NCI-H2107 (cell line): Measurements from ENCODE around the gene ARHGEF12.

ENCODE experiments used
- DNase-seq: peaks from one replicate; lab custom pipeline; 2025; lab: John Stamatoyannopoulos, UW

ARHGEF12 gene

DNA sequence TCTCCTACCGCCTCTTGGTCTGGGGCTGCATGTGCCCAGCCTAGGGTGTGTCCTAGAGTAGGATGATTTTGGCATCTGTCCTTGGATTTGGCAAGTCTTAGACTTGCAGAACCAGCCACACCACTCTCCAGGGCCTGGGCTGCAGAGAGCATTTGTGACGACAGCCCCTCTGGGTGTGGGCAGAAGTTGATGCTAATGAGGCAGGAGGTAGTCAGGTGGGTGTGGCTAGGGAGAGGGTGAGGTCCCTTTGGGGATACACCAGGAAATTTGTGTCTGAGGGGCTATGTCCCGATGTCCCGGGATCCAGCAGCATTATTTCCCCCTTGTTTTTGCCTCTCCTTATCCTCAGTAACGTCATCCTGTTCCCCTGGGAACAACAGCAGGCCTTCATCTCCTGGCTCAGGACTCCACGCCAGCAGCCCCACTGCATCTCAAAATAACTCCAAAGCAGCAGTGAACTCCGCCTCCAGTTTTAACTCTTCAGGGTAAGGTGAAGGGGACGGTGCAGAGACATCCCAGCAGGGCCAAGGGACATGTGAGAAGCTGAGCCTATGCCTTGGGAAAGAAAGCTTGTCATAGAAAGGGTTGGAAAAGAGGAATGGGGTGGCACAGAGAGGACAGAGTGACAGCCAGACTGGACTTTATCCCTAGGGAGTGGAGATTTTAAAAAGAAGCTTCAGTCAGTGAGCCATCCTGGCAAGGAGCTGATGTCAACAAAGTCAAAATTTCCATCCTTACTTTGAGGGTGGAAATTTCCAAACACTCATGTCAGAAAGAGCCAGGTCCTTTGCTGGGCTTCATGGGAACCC, 19.1 kb upstream of the ARHGEF12 start:
- DNase-seq, result no peak

DNA sequence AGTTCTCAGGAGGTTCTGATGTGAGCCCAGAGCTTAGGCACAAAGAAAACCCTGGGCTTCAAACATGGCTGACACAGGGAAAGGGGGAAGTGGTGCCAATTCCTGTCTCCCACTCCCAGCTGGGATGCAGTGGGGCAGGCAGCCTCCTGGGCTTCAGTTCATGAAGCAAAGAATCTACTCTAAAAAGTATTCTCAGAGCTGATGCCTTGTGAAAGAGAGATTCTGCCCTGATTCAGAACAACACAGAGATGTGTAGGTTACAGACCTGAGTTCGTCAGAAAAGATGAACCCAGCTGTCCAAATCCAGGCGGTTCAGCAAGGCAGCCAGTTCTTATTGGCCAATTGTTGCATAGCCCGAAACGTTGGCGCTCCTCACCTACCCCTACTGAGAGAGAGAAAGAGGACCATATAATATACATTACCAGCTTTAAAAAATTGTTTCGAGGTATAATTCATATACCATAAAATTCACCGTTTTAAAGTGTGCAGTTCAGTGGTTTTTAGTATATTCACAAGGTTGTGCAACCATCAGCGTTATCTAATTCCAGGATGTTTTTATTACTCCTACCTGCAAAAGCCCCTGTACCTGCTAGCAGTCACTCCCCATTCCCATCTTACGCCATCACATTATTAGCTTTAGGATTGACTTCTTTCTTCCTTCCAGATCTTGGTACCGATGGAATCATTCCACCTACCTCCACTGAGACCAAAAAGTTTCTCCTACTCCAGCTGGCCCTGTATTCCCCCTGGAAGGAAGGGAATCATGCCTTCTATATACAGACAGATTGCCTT, 18.3 kb upstream of the ARHGEF12 start:
- no peak for DNase-seq

DNA sequence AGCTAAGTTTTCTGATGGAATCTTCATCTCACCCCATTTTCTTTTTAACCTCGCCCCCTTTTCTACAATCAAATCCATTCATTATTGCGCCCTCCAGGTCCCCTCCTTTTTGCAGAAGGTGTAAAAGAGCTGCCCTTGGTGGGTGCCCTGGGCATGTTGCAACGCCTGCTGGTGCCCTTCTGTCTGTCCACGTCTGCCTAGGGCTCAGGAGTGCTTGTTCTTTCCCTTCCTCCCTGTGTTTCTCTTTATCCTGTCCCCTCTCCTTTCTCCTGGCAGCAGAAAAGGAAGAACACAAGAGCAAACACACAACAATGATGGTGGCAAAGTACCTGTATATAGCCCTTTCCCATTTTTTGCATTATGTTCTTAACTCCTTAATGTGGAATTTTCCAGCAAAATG, 17.3 kb upstream of the ARHGEF12 start:
- DNase-seq, result no peak

DNA sequence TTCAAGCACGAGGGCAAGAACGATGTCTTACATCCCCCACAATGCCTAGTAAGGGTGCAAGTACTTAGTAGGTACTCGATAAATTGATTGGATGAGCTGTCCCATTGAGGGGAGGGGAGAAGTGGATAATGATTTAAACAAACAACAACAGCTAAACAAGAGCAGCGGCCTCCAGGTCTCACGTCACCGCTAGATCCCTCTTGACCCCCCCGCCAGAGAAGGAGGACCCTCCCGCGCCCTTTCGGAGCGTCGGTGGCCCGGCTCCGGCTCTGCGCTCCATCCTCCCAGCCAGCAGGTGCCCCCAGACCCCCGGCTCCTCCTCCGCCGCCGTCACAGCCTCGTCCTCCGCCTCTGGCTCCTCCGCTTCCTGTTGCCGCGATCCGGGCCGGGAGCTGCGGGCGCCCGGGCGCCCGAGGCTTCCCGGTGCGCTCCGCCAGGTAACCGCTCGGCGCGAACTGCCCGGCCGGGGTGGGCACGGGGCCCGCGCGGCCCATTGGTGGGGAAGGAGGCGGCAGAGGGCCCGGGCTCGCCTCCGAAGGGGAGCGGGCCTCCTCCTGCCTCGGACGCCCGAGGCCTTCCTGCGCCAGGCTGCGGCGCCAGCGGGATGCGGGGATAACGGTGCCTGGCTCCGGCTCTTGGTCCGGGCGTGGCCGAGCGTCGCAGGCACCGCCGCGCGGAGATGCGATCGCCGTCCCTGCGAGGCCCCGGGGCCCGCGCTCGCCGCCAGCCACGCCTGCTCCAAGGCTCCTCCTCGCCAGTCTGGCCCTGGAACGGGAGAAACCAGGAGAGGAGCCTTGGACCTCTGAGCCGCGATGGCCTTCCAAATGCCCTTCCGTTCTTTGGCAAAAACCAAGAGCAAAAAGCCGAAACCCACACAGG, 11.0 kb upstream of the ARHGEF12 start, which contains the start of gene TLCD5:
TLCD5 (plus strand) TSS at position 368 of the 879 bp plus-strand sequence. CDS start 2,143 bp downstream, outside the sequence.
- no peak for DNase-seq

DNA sequence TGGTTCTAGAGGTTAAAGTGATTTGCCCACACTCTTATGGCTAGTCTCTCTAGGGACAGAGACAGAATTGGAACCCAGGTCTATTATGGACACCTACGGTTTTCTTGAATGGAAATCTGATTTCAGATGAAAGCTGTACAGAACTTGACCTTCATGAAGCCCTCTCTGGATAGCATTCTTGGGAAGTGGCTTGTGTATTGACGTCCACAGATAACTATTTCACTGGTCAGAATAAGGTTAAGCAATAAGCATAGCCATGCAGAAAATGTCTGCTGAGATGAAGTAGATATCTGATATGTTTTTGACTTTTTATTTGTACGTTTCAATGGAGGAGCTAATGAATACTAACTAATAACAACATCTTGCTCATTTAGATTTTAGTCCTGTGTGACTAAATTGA, 10.0 kb upstream of the ARHGEF12 start:
- DNase-seq, result no peak

DNA sequence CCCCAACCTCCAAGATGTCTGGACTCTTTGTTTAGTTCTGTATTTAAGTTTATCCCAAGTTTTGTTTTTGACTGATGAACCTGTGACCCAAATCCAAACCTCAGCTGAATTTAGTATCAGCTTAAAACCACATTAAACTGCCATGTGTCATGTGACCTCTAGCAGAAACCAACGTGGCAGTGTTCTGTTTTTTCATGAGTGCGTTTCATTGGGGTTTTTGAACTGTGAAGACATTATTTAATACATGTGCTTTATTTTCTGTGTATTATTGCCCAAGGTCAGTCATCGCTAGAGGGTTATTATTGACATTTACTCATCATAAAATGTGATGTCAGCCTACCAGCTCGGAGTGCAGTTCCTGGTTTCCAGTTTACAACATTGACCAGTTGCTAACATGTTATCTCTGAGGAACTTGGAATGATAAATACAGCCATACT, 9.3 kb upstream of the ARHGEF12 start:
- no peak for DNase-seq

DNA sequence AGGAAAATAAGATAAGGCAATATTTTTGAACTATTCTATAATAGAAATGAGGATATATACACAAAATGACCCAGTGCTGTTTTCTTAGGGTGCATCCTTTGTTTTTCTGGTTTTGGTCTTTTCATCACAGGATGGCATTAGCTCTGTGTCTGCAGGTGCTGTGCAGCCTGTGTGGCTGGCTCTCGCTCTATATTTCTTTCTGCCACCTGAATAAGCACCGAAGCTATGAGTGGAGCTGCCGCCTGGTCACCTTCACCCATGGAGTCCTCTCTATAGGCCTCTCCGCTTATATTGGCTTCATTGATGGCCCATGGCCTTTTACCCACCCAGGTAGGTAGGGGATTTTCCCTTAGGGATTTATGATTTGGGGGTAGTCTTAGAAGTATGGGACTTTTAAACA, 8.9 kb upstream of the ARHGEF12 start:
- no peak for DNase-seq

DNA sequence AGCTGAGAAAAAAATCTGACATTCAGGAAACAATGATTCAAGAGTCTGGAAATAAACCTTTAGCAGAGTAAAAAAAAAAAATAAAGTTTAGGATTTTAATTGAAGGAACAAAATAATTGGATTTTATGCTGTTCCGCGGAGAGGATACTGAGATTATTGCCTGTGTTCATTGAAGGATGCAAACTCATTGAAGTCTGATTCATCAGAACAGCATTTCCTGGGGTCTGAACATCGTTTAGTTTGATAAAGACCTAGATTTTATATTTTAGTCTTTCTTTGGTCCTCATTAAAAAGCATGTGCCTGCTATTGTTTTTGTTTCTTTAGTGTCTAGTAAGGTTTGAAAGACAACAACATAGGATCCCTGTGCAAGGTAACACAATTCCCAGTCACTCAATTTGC, 6.7 kb upstream of the ARHGEF12 start:
- no peak for DNase-seq

DNA sequence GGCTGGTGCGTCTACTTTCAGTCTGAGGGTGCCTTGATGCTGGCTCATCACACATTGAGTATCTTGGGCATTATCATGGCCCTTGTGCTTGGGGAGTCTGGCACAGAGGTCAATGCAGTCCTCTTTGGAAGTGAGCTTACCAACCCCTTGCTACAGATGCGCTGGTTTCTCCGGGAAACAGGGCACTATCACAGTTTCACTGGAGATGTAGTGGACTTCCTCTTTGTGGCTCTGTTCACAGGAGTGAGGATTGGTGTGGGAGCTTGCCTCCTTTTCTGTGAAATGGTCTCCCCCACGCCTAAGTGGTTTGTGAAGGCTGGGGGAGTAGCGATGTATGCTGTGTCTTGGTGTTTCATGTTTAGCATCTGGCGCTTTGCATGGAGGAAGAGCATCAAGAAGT, 6.2 kb upstream of the ARHGEF12 start:
- no peak for DNase-seq

DNA sequence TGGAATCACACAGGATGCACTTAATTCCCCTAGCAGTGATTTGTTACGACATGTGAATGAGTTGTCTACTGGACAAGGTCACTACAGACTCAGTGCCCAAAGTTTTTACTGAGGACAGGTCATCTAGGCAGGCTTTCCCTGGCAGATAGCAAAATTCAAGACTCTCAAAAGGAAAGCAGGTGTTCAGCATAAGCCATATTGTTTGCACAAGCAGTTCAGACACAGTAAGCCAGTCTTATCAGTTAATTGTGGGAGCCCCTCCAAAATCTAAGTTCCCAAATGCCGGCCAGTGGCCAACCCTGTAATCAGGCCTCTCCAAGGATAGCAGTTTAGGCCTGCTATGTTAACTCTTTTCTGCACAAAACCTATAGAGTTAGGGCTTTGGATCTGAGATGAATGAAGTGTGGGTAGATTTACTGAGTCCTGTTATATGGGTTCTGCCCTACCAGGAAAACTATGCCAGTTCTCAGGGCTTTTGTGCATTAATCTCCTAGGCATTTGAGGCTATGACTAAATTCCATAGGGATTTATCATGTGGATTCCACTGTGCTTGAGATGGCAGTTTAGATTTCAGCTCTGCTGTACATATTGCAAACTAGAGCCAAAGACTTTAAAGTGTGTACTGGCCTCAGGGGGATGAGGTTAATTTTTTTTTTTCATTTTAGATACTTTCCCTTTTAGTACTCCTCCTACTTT, 4.8 kb upstream of the ARHGEF12 start:
- DNase-seq, result no peak

DNA sequence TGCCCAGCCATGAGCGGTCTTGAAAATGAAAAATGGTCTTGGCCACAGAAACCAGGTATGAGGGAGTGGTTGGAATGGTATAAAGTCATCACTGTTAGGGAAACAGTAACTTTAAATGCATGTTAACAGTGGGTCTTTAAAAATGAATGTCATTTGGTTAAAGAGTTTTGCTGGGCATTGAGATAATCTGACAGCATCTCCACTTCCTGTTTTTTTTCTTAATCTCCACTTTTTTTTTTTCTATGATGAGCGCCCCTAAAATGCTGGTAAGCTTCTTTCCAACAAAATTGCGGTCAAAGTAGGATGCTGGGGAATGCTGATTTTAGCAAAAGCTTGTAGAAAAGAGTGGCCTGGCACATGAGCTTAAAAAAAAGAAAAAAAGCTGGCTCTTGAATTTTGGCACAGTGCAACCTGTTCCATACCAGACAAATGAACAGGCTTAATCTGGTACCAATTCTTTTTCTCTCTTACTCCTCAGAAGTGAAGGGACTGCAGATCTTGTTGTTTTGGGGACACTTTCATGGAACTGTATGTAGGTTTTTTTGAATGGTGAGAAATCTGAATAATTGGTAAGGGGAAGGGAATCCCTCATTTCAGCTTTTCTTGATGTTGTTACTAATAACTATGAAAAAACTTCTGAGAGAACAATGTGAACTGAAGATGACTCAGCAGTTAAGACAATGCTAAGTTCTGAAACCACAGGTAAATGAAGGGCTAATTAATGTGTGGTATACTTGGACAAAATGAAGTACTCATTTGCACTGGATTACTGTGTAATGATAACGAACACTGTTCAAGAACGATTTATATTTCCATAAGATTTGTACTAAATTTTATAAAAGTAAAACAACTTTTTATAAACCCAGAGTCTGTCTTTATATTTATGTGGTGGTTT, 3.1 kb upstream of the ARHGEF12 start:
- DNase-seq, result no peak

DNA sequence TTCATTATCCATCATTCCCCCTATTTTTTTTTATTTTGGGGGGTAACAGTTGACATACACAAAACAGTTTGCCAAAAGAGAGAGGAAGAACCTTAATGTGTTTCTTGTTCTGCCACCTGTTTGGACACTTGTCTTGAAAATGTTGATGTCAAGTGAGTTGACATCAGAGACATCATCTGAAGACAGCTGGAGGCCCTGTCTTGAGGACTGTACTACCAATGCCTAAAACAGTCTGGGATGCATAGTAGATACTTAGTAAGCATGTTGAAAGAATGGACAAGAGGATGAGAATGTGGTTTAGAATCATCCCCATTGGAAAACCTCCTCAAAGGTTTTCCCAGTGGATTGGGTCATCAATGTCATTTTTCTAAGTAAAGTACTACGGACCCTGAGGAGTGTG, 2.4 kb upstream of the ARHGEF12 start:
- no peak for DNase-seq

DNA sequence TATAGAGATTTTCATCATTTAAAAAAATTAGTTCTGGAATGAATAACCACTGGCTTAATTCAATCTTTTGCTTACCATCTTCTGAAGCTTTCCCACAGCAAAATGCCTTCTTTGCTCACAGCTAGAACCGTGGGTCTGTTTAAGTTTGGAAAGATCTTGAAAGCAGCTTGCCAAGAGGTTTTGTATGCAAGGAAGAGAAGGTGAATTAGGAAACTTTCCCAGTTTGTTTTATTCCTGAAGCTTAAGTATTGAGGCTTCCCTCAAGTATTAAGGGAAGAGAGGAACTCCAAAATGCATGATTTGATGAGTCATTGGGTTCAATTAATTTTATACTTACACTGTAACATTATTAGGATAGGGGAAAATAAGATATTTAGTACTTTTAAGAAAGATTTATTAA, 1.9 kb upstream of the ARHGEF12 start:
- DNase-seq, result no peak

DNA sequence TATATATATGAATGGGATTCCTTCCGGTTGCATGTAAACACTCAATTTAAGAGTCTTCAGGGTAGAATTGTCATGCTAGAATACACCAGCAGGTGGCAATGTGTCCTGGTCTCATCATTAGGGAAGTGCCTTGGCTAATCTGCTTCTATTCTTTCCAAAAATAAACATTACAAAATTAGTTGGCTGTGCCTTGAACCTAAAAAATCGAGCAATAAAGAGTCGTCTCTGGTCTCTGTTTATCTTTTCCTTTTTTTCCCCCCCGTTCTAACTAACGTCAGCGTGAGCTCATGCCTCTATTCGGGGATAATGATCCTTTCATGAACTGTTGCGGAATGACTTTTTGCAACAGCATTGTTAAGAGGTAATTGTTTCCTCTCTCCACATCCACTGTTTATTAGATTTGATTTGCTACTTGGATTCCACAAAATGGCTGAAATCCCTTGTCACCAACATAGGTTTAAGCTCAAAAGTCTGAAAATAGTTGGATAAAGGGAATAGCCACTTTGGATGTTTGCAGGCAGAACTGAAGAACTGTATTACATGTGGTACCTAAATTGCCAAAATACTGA, 1.2 kb upstream of the ARHGEF12 start:
- peak; percentile 38 for DNase-seq

DNA sequence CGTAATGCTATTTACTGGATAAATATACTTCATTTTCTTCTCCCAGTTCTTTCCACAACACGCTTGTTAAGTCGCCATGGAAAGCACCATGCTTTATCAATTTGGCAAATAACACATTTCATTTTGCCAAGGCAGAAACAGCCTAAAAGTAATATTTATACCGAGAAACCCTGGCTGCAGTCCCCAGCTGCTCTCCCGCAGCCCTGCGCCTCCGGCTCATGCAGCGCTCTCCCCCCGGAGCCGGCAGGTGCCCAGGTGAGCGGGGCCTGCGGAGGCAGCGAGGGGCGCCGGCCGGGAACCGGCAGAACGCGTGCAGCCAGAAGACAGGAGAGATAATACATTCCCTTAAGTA, 681 bp upstream of the ARHGEF12 start:
- no peak for DNase-seq

DNA sequence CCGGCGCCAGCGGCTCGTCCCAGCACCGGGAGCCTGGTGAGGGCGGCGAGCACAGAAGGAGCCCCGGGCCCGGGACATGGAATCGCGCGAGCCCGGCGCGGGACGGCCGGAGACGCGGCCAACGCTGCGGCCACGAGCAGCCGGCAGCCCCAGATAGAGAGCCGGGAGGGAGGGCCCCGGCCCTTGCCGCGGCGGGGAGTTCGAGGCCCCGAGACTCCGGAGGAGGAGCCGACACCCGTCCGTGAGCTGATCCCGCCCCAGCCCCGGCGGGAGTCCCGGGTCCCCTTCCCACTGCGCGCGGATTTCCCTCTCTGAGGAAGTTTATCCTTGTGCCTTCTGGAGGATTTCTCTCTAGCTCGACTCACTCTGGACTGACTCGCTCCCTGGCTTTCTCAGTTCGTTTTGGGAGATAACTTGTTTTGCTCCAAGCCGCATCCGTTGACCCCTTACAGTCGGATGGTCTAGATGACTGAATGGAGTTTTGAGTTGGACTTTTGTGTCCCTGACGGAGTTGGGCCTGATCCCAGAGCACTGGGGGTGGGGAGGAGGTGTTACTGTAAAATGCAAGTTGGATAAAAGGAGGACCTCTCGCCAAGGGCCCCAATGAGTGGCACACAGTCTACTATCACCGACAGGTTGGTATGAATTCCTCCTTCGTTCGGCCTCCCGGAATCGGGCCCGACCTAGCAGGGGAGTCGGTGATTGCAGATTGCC, 585 bp downstream of the ARHGEF12 start:
- no peak for DNase-seq

DNA sequence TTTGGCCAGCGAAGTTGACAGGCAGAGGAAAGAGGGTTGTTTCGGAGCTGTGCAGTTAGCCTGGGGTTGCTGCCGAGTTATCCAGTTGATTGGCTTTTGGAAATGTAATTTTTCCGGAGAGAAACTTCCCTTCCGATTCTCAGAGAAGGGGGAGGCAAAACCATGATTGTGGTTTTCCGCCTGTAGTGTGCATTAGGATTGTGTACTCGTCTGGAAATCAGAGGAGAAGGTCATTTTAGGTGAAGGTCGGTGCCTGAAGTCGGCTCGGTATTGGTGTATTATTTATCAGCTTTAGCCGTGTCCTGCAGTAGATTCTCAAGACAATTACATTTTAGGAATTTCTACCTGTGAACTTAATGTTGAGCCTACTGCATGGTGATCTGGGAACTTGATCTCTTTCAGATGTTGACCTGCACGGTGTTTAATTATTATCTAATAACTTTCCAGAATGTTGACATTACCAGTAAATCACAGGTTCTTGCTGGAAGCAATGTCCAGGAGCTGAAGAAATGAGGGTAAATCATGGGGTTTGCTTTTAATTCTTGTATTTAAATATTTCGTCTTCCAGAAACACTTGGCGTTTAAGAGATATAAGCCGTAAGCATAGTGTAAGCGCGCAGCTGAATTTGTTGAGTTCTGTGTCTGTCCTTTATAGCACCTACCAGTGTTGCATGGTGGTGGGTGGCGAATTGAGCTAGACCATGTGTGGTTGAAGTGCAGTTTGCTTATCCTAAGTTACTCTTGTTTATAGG, 1.3 kb downstream of the ARHGEF12 start:
- no peak for DNase-seq

DNA sequence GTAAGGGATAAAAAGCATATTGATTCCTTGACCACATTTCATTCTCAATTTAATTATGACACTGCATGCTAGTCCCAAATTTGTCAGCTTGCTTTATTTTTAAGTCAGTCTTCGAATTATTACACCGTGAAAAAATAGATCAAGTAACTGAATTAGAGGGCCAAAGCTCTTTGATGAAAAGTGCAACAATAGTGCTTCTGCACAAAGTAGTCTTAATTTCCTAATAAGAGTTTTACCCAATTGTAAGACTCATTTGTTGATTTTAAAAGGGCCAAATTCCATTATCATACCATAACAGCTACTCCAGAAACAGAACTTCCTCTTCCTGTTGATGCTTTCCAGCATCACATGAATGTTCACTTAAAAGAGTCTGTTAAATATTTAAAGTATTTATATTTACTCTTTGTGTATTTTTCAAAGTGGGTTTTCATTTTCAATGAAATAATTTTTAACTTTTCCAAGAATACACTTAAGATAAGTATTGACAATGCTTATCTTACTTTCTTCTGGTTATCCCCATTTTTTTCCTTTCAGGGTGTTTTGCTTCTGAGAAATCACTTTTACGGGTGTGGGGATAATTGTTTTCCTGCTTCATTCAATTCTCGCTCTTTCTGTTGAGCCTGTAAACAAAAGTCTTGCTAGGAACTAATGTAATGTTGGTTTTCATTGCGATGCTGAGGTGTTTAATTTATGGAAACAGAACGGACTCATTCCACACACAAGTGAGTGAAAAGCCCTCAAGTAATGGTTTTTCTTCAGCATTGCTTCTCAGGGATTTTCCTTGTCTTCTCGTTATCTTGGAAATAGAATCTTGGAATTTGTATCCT, 2.1 kb downstream of the ARHGEF12 start:
- no peak for DNase-seq
